Measurements from ENCODE around the gene PYCR2. TPM values are rescaled to one million over a fixed set of nuclear protein-coding genes. Genes with fewer than 3 reads are reported as not detected.
"Not testable (repeated sequence)": the region's sequence is repeated elsewhere in the genome, so short reads cannot be mapped to it uniquely, and the experiment has no call there.

PYCR2 gene
- total RNA-seq, 2 experiments from 2014 or later = 132 to 134 TPM

- H3K4me1 Mint-ChIP-seq (ENCODE audit: low read depth); POLR2A ChIA-PET; CTCF ChIA-PET; intact Hi-C loops (cut with micrococcal nuclease); H3K27ac Mint-ChIP-seq; H3K27me3 Mint-ChIP-seq; H3K36me3 Mint-ChIP-seq (ENCODE audit: low read depth); H3K9me3 Mint-ChIP-seq; H3K4me3 Mint-ChIP-seq; DNase-seq: not testable (repeated sequence)
- peak; percentile 13 for ATAC-seq
Observed at GRCh38 chr1:225939097-225939938, 15.3 kb upstream of the PYCR2 start.

- ChIA-PET POLR2A (interaction anchor here (1.0 to 1.6 kb wide), 2 partner anchors 10 to 13 kb away, joined by 4 read pairs; partner anchors contain the start of gene PYCR2), CTCF (interaction anchor here (1.0 to 2.3 kb wide), 5 partner anchors 10 to 51 kb away, joined by 3 to 6 read pairs (median 3); no protein-coding TSS in a partner anchor)
- Mint-ChIP-seq H3K36me3 (ENCODE audit: low read depth) (no peaks in the 10 kb centered on the region), H3K4me3 (no peak overlapping the region), H3K27me3 (no peaks in the 10 kb centered on the region), H3K27ac (no peak overlapping the region), H3K4me1 (ENCODE audit: low read depth) (no peaks in the 10 kb centered on the region), H3K9me3 (no peaks in the 10 kb centered on the region)
- no peak for TF ChIP-seq CTCF (IDR thresholded peaks at IDR 0.05)
- no peak for DNase-seq
- no peak for ATAC-seq
- intact Hi-C loops (cut with micrococcal nuclease) = no loop called here
Observed at GRCh38 chr1:225937048-225937968, 13.3 kb upstream of the PYCR2 start.

GRCh38 chr1:225936523-225936922 lies 12.5 kb upstream of the PYCR2 start:
- Mint-ChIP-seq H3K27ac (no peak overlapping the region), H3K36me3 (ENCODE audit: low read depth) (no peaks in the 10 kb centered on the region), H3K4me3 (no peak overlapping the region), H3K4me1 (ENCODE audit: low read depth) (peaks cover 2% of the 10 kb centered on the region), H3K9me3 (no peaks in the 10 kb centered on the region), H3K27me3 (no peaks in the 10 kb centered on the region)
- no peak for ATAC-seq
- POLR2A ChIA-PET = interaction anchor here (1.6 kb wide), 1 partner anchor 13 kb away, joined by 4 read pairs; the partner anchor contains the start of gene PYCR2
- TF ChIP-seq CTCF (IDR thresholded peaks at IDR 0.05) = no peak
- CTCF ChIA-PET = interaction anchor here (1.0 to 2.3 kb wide), 3 partner anchors 10 to 51 kb away, joined by 3 to 6 read pairs (median 3); no protein-coding TSS in a partner anchor
- no peak for DNase-seq
- intact Hi-C loops (cut with micrococcal nuclease) = no loop called here

- ChIA-PET POLR2A (interaction anchor here (1.6 to 1.9 kb wide), 2 partner anchors 8 to 12 kb away, joined by 4 read pairs; partner anchors contain the start of gene PYCR2), CTCF (interaction anchor here (0.9 to 1.3 kb wide), 2 partner anchors 40 to 52 kb away, joined by 3 read pairs; no protein-coding TSS in a partner anchor)
- DNase-seq; H3K27ac Mint-ChIP-seq; H3K36me3 Mint-ChIP-seq (ENCODE audit: low read depth); H3K4me3 Mint-ChIP-seq; intact Hi-C loops (cut with micrococcal nuclease); ATAC-seq; H3K9me3 Mint-ChIP-seq; H3K27me3 Mint-ChIP-seq; H3K4me1 Mint-ChIP-seq (ENCODE audit: low read depth): not testable (repeated sequence)
Observed at GRCh38 chr1:225936086-225936485, 12.0 kb upstream of the PYCR2 start.

- H3K27ac Mint-ChIP-seq = no peak overlapping the region
- DNase-seq (no peak), ATAC-seq (no peak)
- no peak for TF ChIP-seq CTCF (IDR thresholded peaks at IDR 0.05)
- peaks cover 3% of the 10 kb centered on the region for H3K4me1 Mint-ChIP-seq (ENCODE audit: low read depth)
- no peaks in the 10 kb centered on the region for H3K27me3 Mint-ChIP-seq
- intact Hi-C loops (cut with micrococcal nuclease) = no loop called here
- H3K9me3 Mint-ChIP-seq = no peaks in the 10 kb centered on the region
- POLR2A ChIA-PET = interaction anchor here (0.8 to 1.9 kb wide), 2 partner anchors 8 to 10 kb away, joined by 3 to 4 read pairs; no protein-coding TSS in a partner anchor
- no peaks in the 10 kb centered on the region for H3K36me3 Mint-ChIP-seq (ENCODE audit: low read depth)
- CTCF ChIA-PET = interaction anchor here (0.9 to 1.1 kb wide), 2 partner anchors 28 to 53 kb away, joined by 3 to 5 read pairs; no protein-coding TSS in a partner anchor
- no peak overlapping the region for H3K4me3 Mint-ChIP-seq
Observed at GRCh38 chr1:225934711-225935110, 10.7 kb upstream of the PYCR2 start.

Measured in activated CD8-positive, alpha-beta T cell treated with anti-CD3 and anti-CD28 coated beads for 36 hours (primary cell).